HCT116 (cell line): ENCODE data around the gene TBC1D25.
"Not testable (repeated sequence)": the region's sequence is repeated elsewhere in the genome, so short reads cannot be mapped to it uniquely, and the experiment has no call there.

ENCODE experiments used
- CTCF ChIP-seq, 3 experiments: fragments of 200-600 bp in 1 of 3; sonication (generic) in 1 of 3; IDR thresholded peaks in 2 of 3; conservative IDR thresholded peaks in 1 of 3; 2 replicates each; pipeline ENCODE4 v1.5.1; 2012 to 2017; ENCODE audit warnings: low read depth in 2 of 3, low read length in 2 of 3, antibody characterized with exemption in 1 of 3, borderline replicate concordance in 1 of 3, control low read depth in 1 of 3, mild to moderate bottlenecking in 1 of 3, mixed read lengths in 1 of 3, mixed run types in 1 of 3, moderate library complexity in 1 of 3; ENCODE audit not compliant: insufficient read depth in 1 of 3
- EZH2 ChIP-seq: fragments of 200-600 bp; sonication (generic); IDR thresholded peaks from 2 replicates; pipeline ENCODE4 v1.6.1; 2017; ENCODE audit warnings: antibody characterized with exemption, mixed run types
- EZH2phosphoT487 ChIP-seq: fragments of 200-600 bp; IDR thresholded peaks from 2 replicates; pipeline ENCODE4 v1.6.1; 2018; ENCODE audit warnings: antibody characterized with exemption, borderline replicate concordance
- POLR2A ChIP-seq: IDR thresholded peaks from 2 replicates; pipeline ENCODE4 v1.7.0; 2011; ENCODE audit warnings: borderline replicate concordance; ENCODE audit not compliant: insufficient read depth, insufficient read length; ENCODE audit errors: extremely low read depth
- POLR2AphosphoS5 ChIP-seq: IDR thresholded peaks from 2 replicates; pipeline ENCODE4 v1.6.1; 2011; ENCODE audit warnings: mild to moderate bottlenecking, low read depth, low read length, moderate library complexity
- REST ChIP-seq: IDR thresholded peaks from 2 replicates; pipeline ENCODE4 v1.6.1; 2012; ENCODE audit warnings: low read depth
- SIN3A ChIP-seq: IDR thresholded peaks from 2 replicates; pipeline ENCODE4 v1.6.1; 2012; ENCODE audit warnings: low read depth
- SP1 ChIP-seq: IDR thresholded peaks from 2 replicates; pipeline ENCODE4 v1.6.1; 2012; ENCODE audit warnings: low read depth
- SRF ChIP-seq: IDR thresholded peaks from 2 replicates; pipeline ENCODE4 v1.6.1; 2012; ENCODE audit warnings: low read depth
- TCF7L2 ChIP-seq: IDR thresholded peaks from 2 replicates; pipeline ENCODE4 v1.7.0; 2011; ENCODE audit warnings: borderline replicate concordance, inconsistent platforms; ENCODE audit not compliant: insufficient read depth, insufficient read length; ENCODE audit errors: extremely low read depth
- YY1 ChIP-seq: IDR thresholded peaks from 2 replicates; pipeline ENCODE4 v1.6.1; 2011; ENCODE audit warnings: low read length, low read depth, moderate library complexity, mild to moderate bottlenecking; ENCODE audit not compliant: insufficient replicate concordance; ENCODE audit errors: extremely low read depth
- ZNF274 ChIP-seq: fragments of 200-500 bp; sonication (Bioruptor generic); IDR thresholded peaks from 2 replicates; pipeline ENCODE4 v1.6.1; 2014; ENCODE audit warnings: mild to moderate bottlenecking, low read depth, low read length, inconsistent platforms
- TF ChIP-seq, protein P1 (sequence below): IDR thresholded peaks from 2 replicates; pipeline ENCODE4 v1.6.1; 2011; ENCODE audit warnings: mild to moderate bottlenecking, low read length, moderate library complexity; ENCODE audit not compliant: insufficient replicate concordance; ENCODE audit errors: extremely low read depth
- TF ChIP-seq, protein P2 (sequence below): IDR thresholded peaks from 2 replicates; pipeline ENCODE4 v1.6.1; 2012

GRCh38 chrX:48519481-48519880 lies 20.0 kb upstream of the TBC1D25 start:
- not testable (repeated sequence) for TF ChIP-seq ZNF274; CTCF (IDR thresholded peaks at IDR 0.05 in 2 of 3, conservative IDR thresholded peaks at IDR 0.05 in 1 of 3; ENCODE audit: borderline replicate concordance in 1 of 3, insufficient read depth in 1 of 3, low read depth in 2 of 3, low read length in 2 of 3); EZH2; POLR2A; TCF7L2; SP1; POLR2AphosphoS5; YY1; SIN3A; EZH2phosphoT487; SRF; REST
- TF ChIP-seq, protein P1, sequence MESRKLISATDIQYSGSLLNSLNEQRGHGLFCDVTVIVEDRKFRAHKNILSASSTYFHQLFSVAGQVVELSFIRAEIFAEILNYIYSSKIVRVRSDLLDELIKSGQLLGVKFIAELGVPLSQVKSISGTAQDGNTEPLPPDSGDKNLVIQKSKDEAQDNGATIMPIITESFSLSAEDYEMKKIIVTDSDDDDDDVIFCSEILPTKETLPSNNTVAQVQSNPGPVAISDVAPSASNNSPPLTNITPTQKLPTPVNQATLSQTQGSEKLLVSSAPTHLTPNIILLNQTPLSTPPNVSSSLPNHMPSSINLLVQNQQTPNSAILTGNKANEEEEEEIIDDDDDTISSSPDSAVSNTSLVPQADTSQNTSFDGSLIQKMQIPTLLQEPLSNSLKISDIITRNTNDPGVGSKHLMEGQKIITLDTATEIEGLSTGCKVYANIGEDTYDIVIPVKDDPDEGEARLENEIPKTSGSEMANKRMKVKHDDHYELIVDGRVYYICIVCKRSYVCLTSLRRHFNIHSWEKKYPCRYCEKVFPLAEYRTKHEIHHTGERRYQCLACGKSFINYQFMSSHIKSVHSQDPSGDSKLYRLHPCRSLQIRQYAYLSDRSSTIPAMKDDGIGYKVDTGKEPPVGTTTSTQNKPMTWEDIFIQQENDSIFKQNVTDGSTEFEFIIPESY: not testable (repeated sequence)
- TF ChIP-seq, protein P2, sequence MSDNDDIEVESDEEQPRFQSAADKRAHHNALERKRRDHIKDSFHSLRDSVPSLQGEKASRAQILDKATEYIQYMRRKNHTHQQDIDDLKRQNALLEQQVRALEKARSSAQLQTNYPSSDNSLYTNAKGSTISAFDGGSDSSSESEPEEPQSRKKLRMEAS: not testable (repeated sequence)
